Central memory CD8-positive, alpha-beta T cell (primary cell): ENCODE data around the gene FDXACB1.

ENCODE experiments used
- ATAC-seq: fragments of 150-1000 bp; cut with Tn5 transposase; replicated peaks from 2 replicates; pipeline ENCODE4 v1.10.0; 2022; ENCODE audit warnings: mild to moderate bottlenecking, moderate FRiP score, moderate number of reproducible peaks; ENCODE audit not compliant: poor library complexity, severe bottlenecking; ENCODE audit errors: extremely low read depth
- DNase-seq, 2 donors: peaks; one replicate each; pipeline ENCODE4 v3.0.0; 2021; ENCODE audit warnings: low spot score in 2 of 2
- H3K27ac Mint-ChIP-seq: one replicate; pipeline ENCODE4 v1.8.0; 2022; ENCODE audit warnings: low read depth, mild to moderate bottlenecking, moderate library complexity, mixed read lengths
- H3K27me3 Mint-ChIP-seq: one replicate; pipeline ENCODE4 v1.8.0; 2022; ENCODE audit warnings: mixed read lengths
- H3K36me3 Mint-ChIP-seq: one replicate; pipeline ENCODE4 v1.8.0; 2022; ENCODE audit warnings: mild to moderate bottlenecking, moderate library complexity, mixed read lengths; ENCODE audit not compliant: insufficient read depth
- H3K4me1 Mint-ChIP-seq: one replicate; pipeline ENCODE4 v1.8.0; 2022; ENCODE audit warnings: mixed read lengths
- H3K4me3 Mint-ChIP-seq: one replicate; pipeline ENCODE4 v1.8.0; 2022; ENCODE audit warnings: mild to moderate bottlenecking, moderate library complexity, mixed read lengths
- H3K9me3 Mint-ChIP-seq: one replicate; pipeline ENCODE4 v1.8.0; 2022; ENCODE audit warnings: mixed read lengths

The FDXACB1 gene

DNA sequence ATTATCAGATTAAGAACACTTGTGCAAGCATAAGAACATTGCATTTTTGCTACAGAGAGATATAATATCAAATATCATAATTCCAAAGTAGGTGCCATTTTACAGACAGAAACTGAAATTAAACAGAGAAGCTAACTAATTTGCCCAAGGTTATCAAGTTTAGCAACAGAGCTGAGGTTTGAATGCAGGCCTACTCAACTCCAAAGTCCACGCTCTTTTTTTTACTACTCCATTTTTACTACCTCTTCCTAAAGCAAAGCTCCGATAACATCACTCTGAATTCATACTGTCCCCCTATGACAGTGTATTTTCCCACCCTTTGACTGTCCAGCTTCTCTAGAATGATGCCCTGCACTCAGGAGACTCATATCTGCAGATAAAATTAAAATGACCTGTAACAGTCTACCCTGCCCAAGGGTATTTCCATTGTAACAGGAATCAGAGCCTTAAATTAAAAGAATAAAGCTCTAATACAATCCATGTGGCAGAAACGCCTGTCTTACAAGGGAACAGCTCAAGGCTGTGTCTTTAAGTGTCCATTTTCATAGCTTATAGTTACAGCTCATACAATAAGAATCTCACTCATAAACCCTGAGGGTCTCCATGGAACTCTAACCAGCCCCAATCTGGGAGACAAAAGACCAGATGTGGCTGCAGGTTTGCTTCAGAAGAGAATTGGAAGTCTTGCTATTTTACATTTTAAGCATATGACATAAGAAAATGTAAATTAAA lies 44.4 kb downstream of the FDXACB1 start:
- H3K4me3 Mint-ChIP-seq = no peak overlapping the region
- peaks cover 46% of the 10 kb centered on the region for H3K36me3 Mint-ChIP-seq
- H3K27me3 Mint-ChIP-seq = no peaks in the 10 kb centered on the region
- no peak overlapping the region for H3K27ac Mint-ChIP-seq
- no peaks in the 10 kb centered on the region for H3K4me1 Mint-ChIP-seq
- no peaks in the 10 kb centered on the region for H3K9me3 Mint-ChIP-seq
- ATAC-seq (no peak), DNase-seq (no peak)

DNA sequence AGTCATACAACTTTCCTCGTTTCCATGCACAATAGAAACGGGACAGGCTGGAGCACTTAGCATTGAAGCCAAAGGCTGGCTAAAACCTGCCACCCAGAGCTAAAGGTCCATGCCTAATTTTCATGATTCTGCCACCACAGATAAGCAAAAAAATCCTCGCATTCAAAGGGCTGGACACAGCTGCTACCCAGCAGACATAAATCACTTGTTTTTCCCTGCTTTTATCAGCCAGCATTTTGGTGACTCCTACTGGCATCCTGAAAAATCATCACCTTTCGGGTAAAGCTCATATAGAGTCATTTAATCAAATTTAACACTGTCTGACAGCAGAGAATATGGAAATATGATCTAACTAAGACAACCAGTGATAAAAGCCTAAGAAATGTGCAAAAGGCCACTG lies 45.4 kb downstream of the FDXACB1 start:
- Mint-ChIP-seq H3K4me1 (no peaks in the 10 kb centered on the region), H3K36me3 (peaks cover 45% of the 10 kb centered on the region), H3K27ac (no peak overlapping the region)

DNA sequence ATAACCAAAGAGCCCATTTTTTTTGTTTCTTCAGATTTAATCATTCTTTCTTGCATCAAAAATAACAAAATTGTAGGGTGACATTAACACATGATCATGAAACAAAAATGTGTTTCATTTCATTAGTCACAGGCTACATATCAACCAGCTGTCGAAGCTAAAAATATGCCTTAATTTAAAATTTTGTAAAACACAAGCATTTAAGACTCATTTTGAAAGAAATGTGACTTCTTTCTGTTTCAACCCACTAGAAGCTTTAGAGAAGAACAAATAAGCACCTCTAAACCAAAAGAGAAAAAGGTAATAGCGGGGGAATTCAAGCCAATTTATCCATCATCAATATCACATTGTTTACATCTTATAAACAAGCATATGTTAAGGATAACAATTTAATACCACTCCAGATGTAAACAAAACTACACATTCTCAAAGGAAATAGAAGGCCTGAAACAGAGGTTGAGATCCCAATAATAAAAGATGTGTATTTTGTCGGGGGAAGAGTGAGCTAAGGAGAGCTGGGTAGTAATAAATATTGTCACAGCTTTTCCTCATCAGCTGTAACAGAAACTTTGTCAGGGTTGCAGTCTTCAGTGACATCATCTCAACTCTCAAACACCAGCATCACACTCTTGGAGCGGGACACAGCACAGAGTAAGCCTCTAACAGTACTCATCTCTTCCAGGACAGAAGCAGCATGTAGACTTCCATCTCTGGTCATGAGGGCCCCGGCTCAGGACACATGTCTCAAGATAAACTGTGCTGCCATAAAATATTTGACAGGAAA lies 49.6 kb downstream of the FDXACB1 start:
- Mint-ChIP-seq H3K4me3 (no peak overlapping the region), H3K4me1 (no peaks in the 10 kb centered on the region), H3K27ac (no peak overlapping the region), H3K27me3 (no peaks in the 10 kb centered on the region), H3K9me3 (no peaks in the 10 kb centered on the region), H3K36me3 (peaks cover 31% of the 10 kb centered on the region)
- no peak for DNase-seq
- no peak for ATAC-seq

More for the DNA sequence above, 45.4 kb downstream of the FDXACB1 start:
- no peak for ATAC-seq
- Mint-ChIP-seq H3K4me3 (no peak overlapping the region), H3K9me3 (no peaks in the 10 kb centered on the region), H3K27me3 (no peaks in the 10 kb centered on the region)
- DNase-seq = no peak

GRCh38 chr11:111826322-111826950 lies 52.5 kb downstream of the FDXACB1 start:
- H3K4me3 Mint-ChIP-seq = no peak overlapping the region
- H3K4me1 Mint-ChIP-seq = no peaks in the 10 kb centered on the region
- H3K27me3 Mint-ChIP-seq = no peaks in the 10 kb centered on the region
- H3K9me3 Mint-ChIP-seq = no peaks in the 10 kb centered on the region
- ATAC-seq (no peak), DNase-seq (no peak)
- H3K36me3 Mint-ChIP-seq = peaks cover 31% of the 10 kb centered on the region
- peak overlapping the region; percentile 16 for H3K27ac Mint-ChIP-seq
